Heart left ventricle (tissue), 16 donors: ENCODE results near the gene LSM8. TPM values are rescaled to one million over a fixed set of nuclear protein-coding genes. Genes with fewer than 3 reads are reported as not detected.
A peak's percentile ranks its signal among the peaks of the same experiment; 100 is the strongest.

ENCODE experiments used
- ATAC-seq, 4 donors: fragments of 200-7000 bp; cut with Tn5 transposase; one replicate each; pipeline ENCODE4 v1.9.1; 2020 to 2022; ENCODE audit warnings: moderate library complexity in 4 of 4, mild to moderate bottlenecking in 3 of 4, moderate number of reproducible peaks in 1 of 4
- DNase-seq, 5 donors: peaks; one replicate each; pipeline ENCODE4 v3.0.0-alpha.2; 2020
- H3K27ac ChIP-seq, 12 donors: fragments of 200-600 bp; sonication (generic) in 4 of 12; one replicate each; pipeline versions ENCODE4 v1.5.0 to v1.8.0; 2016 to 2022; ENCODE audit warnings: mild to moderate bottlenecking in 2 of 12
- H3K27me3 ChIP-seq, 9 donors: fragments of 200-600 bp; sonication (generic) in 2 of 9; one replicate each; pipeline versions ENCODE4 v1.5.1 to v1.8.0; 2016 to 2022; ENCODE audit warnings: mild to moderate bottlenecking in 3 of 9
- H3K36me3 ChIP-seq, 9 donors: fragments of 200-600 bp; sonication (generic) in 2 of 9; one replicate each; pipeline versions ENCODE4 v1.5.0 to v1.8.0; 2018 to 2022; ENCODE audit warnings: mild to moderate bottlenecking in 2 of 9
- H3K4me1 ChIP-seq, 12 donors: fragments of 200-600 bp; sonication (generic) in 4 of 12; one replicate each; pipeline versions ENCODE4 v1.5.0 to v1.8.0; 2016 to 2022; ENCODE audit warnings: mild to moderate bottlenecking in 3 of 12
- H3K4me3 ChIP-seq, 12 donors: fragments of 200-600 bp; sonication (generic) in 4 of 12; one replicate each; pipeline versions ENCODE4 v1.5.0 to v1.8.0; 2017 to 2022; ENCODE audit warnings: mild to moderate bottlenecking in 9 of 12, moderate library complexity in 4 of 12
- H3K9me3 ChIP-seq, 12 donors: fragments of 200-600 bp; sonication (generic) in 4 of 12; one replicate each; pipeline versions ENCODE4 v1.5.0 to v1.8.0; 2016 to 2022; ENCODE audit warnings: mild to moderate bottlenecking in 1 of 12
- POLR2A ChIP-seq, 2 donors: fragments of 450-650 bp; IDR thresholded peaks; one replicate each; pipeline ENCODE4 v1.6.1; 2017; ENCODE audit warnings: antibody characterized with exemption in 2 of 2, mild to moderate bottlenecking in 2 of 2, moderate library complexity in 2 of 2
- WGBS, 4 donors: extraction: QIAGEN DNeasy Blood & Tissue Kit in 2 of 4; methylation state at CpG; one replicate each; pipeline versions ENCODE4 v1.1.5 to v1.1.7; 2013 to 2018; 5-methylcytosine and 5-hydroxymethylcytosine counted together
- intact Hi-C, 10 donors: fragments of 100-400 bp; cut with DNase I; formaldehyde crosslinking; loops; one replicate each; pipeline versions ENCODE4 v1.11.1 to v1.14.2; 2022
- polyA plus RNA-seq, 2 donors: library from polyadenylated mRNA; stranded (reverse); fragments of 200-250 nt; gene quantifications; one replicate each; pipeline ENCODE4 v1.2.3, GENCODE V29; 2013
- total RNA-seq, 9 donors: library from RNA; depleted of rRNA in 2 of 9; stranded (reverse); fragments of >200 nt in 2 of 9; fragmentation: NEBNext Ultra II Directional in 3 of 9; extraction: Animal tissue kit (Norgen Biotek cat#: 25700) in 3 of 9; gene quantifications; one replicate each; pipeline versions ENCODE4 v1.1.0 to v1.2.4, GENCODE V29; 2016 to 2023
- TF ChIP-seq, protein P1 (sequence below), 12 donors: fragments of 200-600 bp; sonication (generic) in 4 of 12; IDR thresholded peaks; one replicate each; pipeline versions ENCODE4 v1.5.0 to v1.8.0; 2018 to 2022; ENCODE audit warnings: antibody characterized with exemption in 12 of 12, mild to moderate bottlenecking in 5 of 12
- donor health status: ischemic (EF 13 %, LVEDD 7.1; RV severe dilation, severe dysfunction).
- donor health status: healthy with polysubstance abuse.
- donor health status: DM: no; HTN: yes; CAD: no.
- donor health status: DM: no; HTN: no; CAD: no.
- donor health status: ischemic (EF 25% LVEDD 6.9; RV normal size, moderate dysfunction).
- donor health status: ischemic (EF 25% LVEDD 5.7; RV mildly dilated, moderate dysfunction).
- donor health status: healthy.
- donor health status: DM: yes; HTN: yes; CAD: no.
- donor health status: ischemic (EF 35%, LVEDD 5.7; RV mildly dilated, moderate dysfunction).
- donor health status: nonischemic (EF 11% LVEDD 7.7; RV severe dilation, severe dysfunction).
- donor health status: DM: yes; HTN: yes; CAD: no.
- donor health status: PGD.
- donor health status: ischemic (EF 29% LVEDD 5.4; RV normal size, mild dysfunction).
- donor health status: nonischemic (EF 23%, LVEDD 6.1; RV moderate dilation, normal function).

LSM8 gene
- total and polyA plus RNA-seq, 11 donors = 13.1 to 23.2 (median 17.2) TPM

- no peak for ATAC-seq
- no peak for DNase-seq
- Histone ChIP-seq H3K9me3 (no peaks in the 10 kb centered on the region), H3K4me1 (peaks cover 0 to 9% (median 0%) of the 10 kb centered on the region in 12 donors), H3K4me3 (no peak overlapping the region), H3K27ac (no peak overlapping the region), H3K36me3 (no peaks in the 10 kb centered on the region), H3K27me3 (peaks cover 0 to 4% (median 0%) of the 10 kb centered on the region in 9 donors)
- intact Hi-C loops = loop anchor here in 3 of 10 donors (5.0 to 10.0 kb wide), 3 partner anchors 62 to 405 kb away; no protein-coding TSS in a partner anchor
- TF ChIP-seq POLR2A (IDR thresholded peaks at IDR 0.05) = no peak
- TF ChIP-seq, protein P1, sequence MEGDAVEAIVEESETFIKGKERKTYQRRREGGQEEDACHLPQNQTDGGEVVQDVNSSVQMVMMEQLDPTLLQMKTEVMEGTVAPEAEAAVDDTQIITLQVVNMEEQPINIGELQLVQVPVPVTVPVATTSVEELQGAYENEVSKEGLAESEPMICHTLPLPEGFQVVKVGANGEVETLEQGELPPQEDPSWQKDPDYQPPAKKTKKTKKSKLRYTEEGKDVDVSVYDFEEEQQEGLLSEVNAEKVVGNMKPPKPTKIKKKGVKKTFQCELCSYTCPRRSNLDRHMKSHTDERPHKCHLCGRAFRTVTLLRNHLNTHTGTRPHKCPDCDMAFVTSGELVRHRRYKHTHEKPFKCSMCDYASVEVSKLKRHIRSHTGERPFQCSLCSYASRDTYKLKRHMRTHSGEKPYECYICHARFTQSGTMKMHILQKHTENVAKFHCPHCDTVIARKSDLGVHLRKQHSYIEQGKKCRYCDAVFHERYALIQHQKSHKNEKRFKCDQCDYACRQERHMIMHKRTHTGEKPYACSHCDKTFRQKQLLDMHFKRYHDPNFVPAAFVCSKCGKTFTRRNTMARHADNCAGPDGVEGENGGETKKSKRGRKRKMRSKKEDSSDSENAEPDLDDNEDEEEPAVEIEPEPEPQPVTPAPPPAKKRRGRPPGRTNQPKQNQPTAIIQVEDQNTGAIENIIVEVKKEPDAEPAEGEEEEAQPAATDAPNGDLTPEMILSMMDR (IDR thresholded peaks at IDR 0.05) = no peak
These were observed 31.3 kb upstream of the LSM8 start for GRCh38 chr7:118152654-118153053.

- H3K4me3 ChIP-seq = no peak overlapping the region
- TF ChIP-seq POLR2A (IDR thresholded peaks at IDR 0.05) = no peak
- TF ChIP-seq, protein P1 (IDR thresholded peaks at IDR 0.05) = peak; percentile 49 to 74 (median 64)
- H3K27ac ChIP-seq = no peak overlapping the region
- 19 to 29% (median 23%) methylated on average over 4 of the region's 4 CpGs for WGBS, 4 donors
- no peak for DNase-seq
- H3K4me1 ChIP-seq = peaks cover 0 to 5% (median 0%) of the 10 kb centered on the region in 12 donors
- peaks cover 0 to 4% (median 0%) of the 10 kb centered on the region in 9 donors for H3K27me3 ChIP-seq
- intact Hi-C loops = loop anchor here in 3 of 10 donors (5.0 to 10.0 kb wide), 3 partner anchors 61 to 406 kb away; no protein-coding TSS in a partner anchor
- H3K36me3 ChIP-seq = no peaks in the 10 kb centered on the region
- peaks cover 0 to 6% (median 0%) of the 10 kb centered on the region in 12 donors for H3K9me3 ChIP-seq
- ATAC-seq = no peak
These were observed 30.3 kb upstream of the LSM8 start for GRCh38 chr7:118153551-118154177.

DNA sequence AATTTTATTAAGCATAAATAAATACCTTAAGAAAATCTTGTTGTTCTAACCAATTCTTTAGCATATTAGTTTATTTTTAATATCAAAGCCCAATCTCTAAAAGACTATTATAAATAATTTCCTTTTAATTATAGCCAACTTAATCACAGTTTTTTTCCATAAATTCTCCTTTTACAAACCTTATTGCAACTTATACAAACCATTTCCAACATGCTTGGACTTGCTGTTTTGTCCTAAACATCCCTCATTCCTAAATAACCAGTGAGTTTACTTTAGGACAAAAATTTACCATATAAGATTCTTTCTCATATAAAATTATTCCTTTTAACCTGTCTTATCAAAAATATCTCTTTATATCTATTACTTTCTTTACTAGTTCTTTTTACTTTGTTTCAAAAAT, 25.2 kb upstream of the LSM8 start:
- Histone ChIP-seq H3K36me3 (no peaks in the 10 kb centered on the region), H3K27ac (no peak overlapping the region), H3K4me1 (no peaks in the 10 kb centered on the region), H3K4me3 (no peak overlapping the region), H3K9me3 (peaks cover 0 to 13% (median 0%) of the 10 kb centered on the region in 12 donors), H3K27me3 (no peaks in the 10 kb centered on the region)
- no peak for ATAC-seq
- TF ChIP-seq, protein P1 (IDR thresholded peaks at IDR 0.05) = no peak
- TF ChIP-seq POLR2A (IDR thresholded peaks at IDR 0.05) = no peak
- intact Hi-C loops = loop anchor here in 3 of 10 donors (5.0 to 10.0 kb wide), 3 partner anchors 56 to 406 kb away; no protein-coding TSS in a partner anchor
- DNase-seq = no peak

GRCh38 chr7:118169146-118169545, 14.8 kb upstream of the LSM8 start:
- intact Hi-C loops = no loop called here
- H3K4me3 ChIP-seq = no peak overlapping the region

More at GRCh38 chr7:118169146-118169545, 14.8 kb upstream of the LSM8 start:
- no peaks in the 10 kb centered on the region for H3K9me3 ChIP-seq
- no peak for DNase-seq
- H3K36me3 ChIP-seq = no peaks in the 10 kb centered on the region
- 62 to 84% (median 73%) methylated on average over 4 of the region's 4 CpGs for WGBS, 4 donors
- no peaks in the 10 kb centered on the region for H3K4me1 ChIP-seq
- ATAC-seq = no peak
- no peaks in the 10 kb centered on the region for H3K27me3 ChIP-seq
- TF ChIP-seq, protein P1 (IDR thresholded peaks at IDR 0.05) = no peak
- TF ChIP-seq POLR2A (IDR thresholded peaks at IDR 0.05) = no peak
- H3K27ac ChIP-seq = no peak overlapping the region
